HG03135 (cell line): ENCODE measurements around the gene PTOV1.

Source experiments
- ATAC-seq: cut with Tn5 transposase; IDR thresholded peaks from one replicate; pipeline ENCODE4 v1.9.1; 2021; ENCODE audit warnings: mild to moderate bottlenecking, moderate library complexity; ENCODE audit not compliant: unreplicated experiment

Gene PTOV1

GRCh38 chr19:49908480-49909420 is 57.8 kb downstream of the PTOV1 start:
- no peak for ATAC-seq

DNA sequence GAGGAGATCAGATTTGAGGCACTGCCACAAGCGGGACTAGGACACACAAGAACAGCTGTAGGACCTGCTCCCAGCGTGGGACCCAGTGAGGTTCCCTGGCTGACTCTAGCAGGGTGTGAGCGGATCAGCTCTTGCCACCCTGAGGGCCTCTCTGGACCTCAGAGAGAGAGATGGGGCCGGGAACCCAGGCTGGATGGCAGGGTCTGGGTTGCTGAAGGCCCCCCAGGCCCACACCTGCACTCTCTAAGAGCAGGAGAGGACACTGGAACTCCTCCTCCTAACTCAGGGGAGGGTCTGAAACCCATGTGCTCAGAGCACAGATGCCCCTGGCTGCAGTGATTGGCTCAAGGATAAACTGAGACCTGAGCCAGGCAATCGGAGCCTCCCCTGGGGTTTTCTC is 59.2 kb downstream of the PTOV1 start:
- ATAC-seq: no peak
